AG10803 (cell line): Measurements from ENCODE around the gene UBQLN4.

Experiments used
- DNase-seq: peaks from one replicate; pipeline ENCODE4 v3.0.0; 2010; ENCODE audit warnings: low read depth
- H3K4me3 ChIP-seq: 2 replicates; pipeline ENCODE4 v1.5.1; 2011; ENCODE audit warnings: mild to moderate bottlenecking, low read length, control low read depth
- TF ChIP-seq, protein P1 (sequence below): conservative IDR thresholded peaks from 2 replicates; pipeline ENCODE4 v1.5.1; 2011; ENCODE audit warnings: mild to moderate bottlenecking, low read length, control low read depth, inconsistent platforms

The UBQLN4 gene

GRCh38 chr1:156069490-156070455, 16.2 kb upstream of the UBQLN4 start:
- DNase-seq: no peak
- no peak overlapping the region for H3K4me3 ChIP-seq
- TF ChIP-seq, protein P1, sequence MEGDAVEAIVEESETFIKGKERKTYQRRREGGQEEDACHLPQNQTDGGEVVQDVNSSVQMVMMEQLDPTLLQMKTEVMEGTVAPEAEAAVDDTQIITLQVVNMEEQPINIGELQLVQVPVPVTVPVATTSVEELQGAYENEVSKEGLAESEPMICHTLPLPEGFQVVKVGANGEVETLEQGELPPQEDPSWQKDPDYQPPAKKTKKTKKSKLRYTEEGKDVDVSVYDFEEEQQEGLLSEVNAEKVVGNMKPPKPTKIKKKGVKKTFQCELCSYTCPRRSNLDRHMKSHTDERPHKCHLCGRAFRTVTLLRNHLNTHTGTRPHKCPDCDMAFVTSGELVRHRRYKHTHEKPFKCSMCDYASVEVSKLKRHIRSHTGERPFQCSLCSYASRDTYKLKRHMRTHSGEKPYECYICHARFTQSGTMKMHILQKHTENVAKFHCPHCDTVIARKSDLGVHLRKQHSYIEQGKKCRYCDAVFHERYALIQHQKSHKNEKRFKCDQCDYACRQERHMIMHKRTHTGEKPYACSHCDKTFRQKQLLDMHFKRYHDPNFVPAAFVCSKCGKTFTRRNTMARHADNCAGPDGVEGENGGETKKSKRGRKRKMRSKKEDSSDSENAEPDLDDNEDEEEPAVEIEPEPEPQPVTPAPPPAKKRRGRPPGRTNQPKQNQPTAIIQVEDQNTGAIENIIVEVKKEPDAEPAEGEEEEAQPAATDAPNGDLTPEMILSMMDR: no peak

DNA sequence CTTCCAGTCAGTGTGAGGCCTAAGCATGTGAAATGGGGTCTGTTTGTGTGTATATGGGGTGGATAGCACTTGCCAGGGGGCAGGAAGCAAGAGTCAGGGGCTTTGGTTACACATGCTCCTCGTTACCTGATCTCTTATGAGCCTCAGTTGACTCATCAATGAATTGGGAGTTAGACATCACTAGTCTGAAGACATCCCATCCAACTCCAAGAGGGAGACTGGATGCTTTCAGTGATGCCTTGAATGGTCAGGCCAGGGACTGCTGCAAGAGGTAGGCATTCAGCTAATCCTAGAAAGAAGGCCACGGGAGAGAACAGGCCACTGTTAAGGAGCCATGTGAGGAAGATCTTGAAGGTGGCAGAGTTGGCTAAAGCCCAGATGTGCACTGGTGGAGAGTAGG, 13.7 kb upstream of the UBQLN4 start:
- no peak for DNase-seq
- TF ChIP-seq, protein P1: no peak

DNA sequence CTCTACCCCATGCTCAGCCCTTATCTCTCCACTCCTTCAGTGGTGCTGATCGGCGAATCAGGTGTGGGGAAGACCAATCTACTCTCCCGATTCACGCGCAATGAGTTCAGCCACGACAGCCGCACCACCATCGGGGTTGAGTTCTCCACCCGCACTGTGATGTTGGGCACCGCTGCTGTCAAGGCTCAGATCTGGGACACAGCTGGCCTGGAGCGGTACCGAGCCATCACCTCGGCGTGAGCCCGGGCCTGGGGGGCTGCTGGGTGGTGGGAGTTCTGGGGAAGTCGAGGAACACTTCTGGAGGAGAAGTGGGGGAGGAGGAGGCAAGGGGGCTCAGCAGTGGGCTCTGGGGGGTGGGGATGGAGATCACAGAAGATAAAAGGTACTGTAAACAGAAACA, 12.3 kb upstream of the UBQLN4 start:
- no peak for DNase-seq
- H3K4me3 ChIP-seq: no peak overlapping the region
- TF ChIP-seq, protein P1: no peak

More for the DNA sequence above, 13.7 kb upstream of the UBQLN4 start:
- no peak overlapping the region for H3K4me3 ChIP-seq

DNA sequence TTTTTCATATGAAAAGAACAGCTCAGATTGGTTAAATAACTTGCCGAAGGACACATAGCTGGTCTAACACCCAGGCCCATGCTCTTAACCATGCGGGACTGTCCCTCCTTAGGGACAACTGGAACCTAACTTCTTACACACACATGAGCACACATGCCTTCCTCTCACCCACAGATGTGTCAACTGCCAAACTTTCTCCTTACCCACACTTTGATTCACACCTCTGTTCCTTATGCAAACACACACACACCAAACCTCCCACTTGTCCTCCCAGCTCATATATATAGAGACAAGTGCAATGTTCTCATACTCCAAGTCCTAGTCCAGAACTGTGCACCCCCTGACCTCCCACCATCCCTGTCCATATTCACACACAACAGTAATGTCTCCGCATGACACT, 11.6 kb upstream of the UBQLN4 start:
- no peak for DNase-seq
- no peak overlapping the region for H3K4me3 ChIP-seq
- TF ChIP-seq, protein P1: no peak

- TF ChIP-seq, protein P1: no peak
- no peak overlapping the region for H3K4me3 ChIP-seq
- DNase-seq: no peak
These were observed 11.0 kb upstream of the UBQLN4 start for GRCh38 chr1:156064615-156065014.

GRCh38 chr1:156063997-156064285, 10.3 kb upstream of the UBQLN4 start:
- no peak for DNase-seq
- TF ChIP-seq, protein P1: no peak
- H3K4me3 ChIP-seq: no peak overlapping the region

- TF ChIP-seq, protein P1: no peak
- no peak overlapping the region for H3K4me3 ChIP-seq
- no peak for DNase-seq
These were observed 8.6 kb upstream of the UBQLN4 start for GRCh38 chr1:156062189-156062588.
